ENCODE data around the gene SSBP2.
"Not testable (repeated sequence)": the region's sequence is repeated elsewhere in the genome, so short reads cannot be mapped to it uniquely, and the experiment has no call there.

The SSBP2 gene

DNA sequence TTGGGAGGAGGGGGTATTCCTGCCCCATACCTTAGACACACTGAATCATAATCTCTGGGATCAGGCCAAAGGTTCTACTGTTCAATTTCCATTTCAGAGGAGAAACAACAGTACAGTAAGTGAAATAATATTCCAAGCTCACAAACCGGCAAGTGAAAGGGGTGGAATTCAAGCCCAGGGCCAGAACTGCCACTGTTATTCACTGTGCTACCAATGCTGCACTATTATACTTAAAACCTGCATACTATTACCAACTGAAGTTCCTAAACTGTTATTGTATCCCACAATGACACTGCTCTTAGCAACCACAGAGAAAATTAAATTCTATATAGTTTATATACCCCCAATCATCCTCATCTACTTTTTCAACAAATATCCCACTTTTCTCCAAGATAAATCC lies 24.6 kb downstream of the SSBP2 start:
- DNase-seq, result no peak

DNA sequence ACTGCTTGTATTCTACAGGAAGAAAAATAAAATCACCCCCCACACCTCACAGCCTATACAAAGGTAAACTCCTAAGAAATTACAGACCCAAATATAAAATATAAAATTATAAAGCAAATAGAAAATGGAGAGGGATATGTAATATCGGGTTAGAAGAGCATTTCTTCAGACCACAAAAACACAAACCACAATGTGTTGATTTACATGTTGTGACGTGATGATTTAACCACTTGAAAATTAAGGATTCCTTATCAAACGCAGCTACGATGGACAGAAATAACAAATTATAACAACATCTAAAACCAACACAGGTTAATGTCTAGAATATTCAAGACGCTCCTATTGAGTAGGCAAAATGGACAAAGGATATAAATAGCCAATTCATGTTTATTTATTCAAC lies 26.3 kb downstream of the SSBP2 start:
- DNase-seq, result no peak

DNA sequence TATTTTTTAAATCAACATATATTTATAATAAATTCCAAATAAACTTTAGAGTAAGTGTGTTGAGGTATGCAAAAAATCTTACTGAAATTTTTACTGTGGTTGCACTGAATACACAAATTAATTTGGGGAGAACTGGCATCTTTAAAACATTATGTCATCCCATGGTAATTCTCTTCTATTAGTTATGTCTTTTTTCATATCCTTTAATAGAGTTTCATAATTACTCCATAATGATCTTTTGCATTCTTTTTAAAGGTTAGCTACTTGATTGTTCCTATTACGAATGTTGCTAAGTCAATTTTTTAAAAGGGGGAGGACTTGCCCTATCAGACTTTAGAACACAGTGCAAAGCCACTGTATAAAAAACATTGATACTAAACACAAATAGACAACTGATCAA lies 26.8 kb downstream of the SSBP2 start:
- DNase-seq, result no peak

DNA sequence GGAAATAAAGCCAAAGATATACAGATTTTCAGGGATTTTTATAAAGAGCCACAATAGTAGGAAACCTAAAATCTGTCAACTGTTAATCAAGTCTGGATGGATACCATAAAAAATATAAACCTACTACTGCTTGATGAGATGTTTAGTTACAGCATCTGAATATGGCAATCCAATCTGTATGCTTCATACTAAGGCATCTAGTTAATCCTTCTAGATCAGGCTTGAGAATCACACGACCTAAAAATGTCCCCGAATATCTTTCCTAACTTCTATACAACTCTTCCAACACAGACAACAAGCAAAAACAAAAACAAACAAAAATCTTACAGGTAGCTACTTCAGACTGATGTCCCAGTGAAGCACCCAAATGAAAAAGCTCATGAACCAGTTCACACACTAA lies 29.8 kb downstream of the SSBP2 start:
- DNase-seq, result no peak

DNA sequence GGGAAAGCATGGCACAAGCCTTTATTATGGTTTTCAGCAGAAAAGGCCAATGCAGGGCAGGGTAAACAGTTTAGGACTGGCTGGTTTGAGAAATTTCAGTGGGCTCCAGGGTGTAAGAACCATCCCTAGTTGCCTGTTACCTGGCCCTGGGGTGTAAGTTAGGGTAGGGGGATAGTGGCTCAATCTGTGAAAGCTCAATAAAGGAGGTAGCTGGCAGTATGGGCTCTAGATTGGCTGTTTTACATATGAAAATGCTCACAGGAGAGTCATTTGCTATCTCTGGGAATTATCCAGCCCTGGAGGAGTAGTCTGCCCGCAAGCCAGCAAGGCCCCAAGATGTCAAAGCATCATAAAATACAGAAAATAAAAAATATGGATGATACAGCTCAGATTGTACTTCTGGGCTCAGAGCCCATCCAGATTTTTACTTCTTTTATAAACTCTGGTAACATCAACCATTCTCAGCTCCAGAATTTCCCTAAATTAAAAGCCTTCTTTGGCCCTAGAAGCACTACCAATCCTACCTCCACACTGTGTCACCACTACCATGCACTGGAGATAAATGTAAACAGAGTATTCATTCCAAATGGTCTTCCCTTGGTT lies 31.1 kb downstream of the SSBP2 start:
- DNase-seq, result no peak

DNA sequence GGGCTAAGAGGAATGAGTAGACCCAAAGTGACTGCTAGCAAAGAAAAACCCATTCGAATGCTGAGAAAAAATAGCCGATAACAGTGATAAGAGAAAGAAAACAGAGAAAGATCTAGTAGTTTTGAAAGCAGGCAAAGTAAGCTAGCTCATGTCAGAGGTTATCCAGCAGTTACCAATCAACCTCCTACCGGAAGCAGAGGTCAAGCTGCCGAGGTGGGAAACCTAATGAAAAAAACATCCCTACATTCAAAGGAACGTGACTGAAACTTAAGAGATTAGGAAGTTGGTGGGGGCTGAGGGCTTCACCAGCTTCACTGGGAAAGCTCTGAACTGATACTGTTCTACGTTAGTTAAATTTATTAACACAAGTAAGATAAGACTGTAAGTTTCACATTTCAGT lies 32.6 kb downstream of the SSBP2 start:
- no peak for DNase-seq

DNA sequence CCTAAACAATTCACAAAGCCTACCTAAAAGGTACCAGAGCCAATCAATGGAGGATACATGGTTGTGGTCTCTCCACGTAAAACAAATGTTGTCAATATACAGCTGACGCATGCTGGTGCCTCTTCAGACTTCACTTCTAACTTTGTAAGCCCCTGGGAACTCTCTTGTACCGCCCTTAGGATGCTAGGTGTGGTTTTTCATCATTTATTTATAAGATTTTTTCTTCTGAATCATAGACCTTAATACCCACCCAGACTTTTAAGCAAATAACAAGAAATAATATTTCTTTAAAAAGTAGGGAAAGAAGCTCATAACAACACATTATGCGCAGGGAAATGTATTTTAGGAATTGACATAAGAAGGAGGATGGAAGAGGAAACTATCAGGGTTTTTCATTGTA lies 33.0 kb downstream of the SSBP2 start:
- no peak for DNase-seq

DNA sequence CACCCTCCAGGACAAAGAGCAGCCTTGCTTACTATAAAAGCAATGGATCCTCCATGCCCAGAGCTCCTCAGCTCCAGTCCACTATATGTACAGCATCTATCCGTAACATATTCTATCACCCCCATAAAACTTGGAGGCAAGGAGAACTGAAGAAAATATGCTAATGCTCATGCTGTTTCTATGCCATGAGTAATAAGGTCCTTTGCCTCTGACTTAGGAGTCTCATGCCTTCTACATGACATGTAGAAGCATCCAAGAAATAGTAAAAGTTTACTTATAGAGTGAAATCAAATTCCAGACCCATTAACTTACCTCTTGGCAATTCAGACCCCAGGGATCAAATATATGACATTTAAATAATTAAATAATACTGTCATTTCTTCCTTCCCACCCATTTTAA lies 33.7 kb downstream of the SSBP2 start:
- no peak for DNase-seq

DNA sequence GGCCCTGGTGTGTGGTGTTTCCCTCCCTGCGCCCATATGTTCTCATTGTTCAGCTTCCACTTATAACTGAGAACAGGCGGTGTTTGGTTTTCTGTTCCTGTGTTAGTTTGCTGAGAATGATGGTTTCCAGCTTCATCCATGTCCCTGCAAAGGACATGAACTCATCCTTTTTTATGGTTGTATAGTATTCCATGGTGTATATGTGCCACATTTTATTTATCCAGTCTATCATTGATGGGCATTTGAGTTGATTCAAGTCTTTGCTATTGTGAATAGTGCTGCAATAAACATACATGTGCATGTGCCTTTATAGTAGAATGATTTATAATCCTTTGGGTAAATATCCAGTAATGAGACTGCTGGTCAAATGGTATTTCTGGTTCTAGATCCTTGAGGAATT lies 36.8 kb downstream of the SSBP2 start:
- not testable (repeated sequence) for DNase-seq

DNA sequence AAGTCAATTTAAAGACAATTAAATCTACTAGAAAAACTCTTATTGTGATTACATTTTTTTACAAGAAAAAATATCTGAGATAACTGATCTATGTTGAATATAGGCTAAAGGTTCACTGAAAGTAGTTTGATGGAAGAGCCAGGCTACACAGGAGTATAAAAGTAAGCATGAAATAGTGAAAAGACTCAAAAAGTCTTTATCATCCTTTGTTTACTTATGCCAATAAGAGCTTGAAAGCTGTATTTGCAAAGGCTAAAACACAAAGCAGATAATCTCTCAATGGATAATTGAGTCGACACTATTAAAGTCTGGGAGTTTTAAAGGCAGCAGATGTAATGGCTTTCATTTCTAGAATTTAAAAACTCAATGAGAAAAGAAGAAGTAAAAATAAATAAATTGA lies 42.0 kb downstream of the SSBP2 start:
- DNase-seq, result no peak

DNA sequence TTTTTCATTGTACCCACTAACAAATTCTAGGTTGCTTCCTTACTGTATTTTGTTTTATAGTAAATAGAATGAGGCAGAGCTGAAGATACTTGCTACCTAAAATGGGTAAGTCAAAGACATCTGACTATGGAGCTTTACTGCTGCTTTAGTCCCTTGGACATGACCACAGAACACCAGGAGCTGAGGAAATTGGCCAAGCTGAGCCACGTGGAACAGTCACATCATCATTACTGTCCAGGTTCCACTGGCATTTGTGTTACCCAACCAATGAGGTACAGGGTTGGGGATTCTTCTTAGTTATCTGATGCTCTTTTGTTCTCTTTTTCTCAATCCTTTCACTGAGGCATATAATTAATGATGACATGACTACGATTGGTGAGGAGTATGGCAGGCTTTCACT lies 47.1 kb downstream of the SSBP2 start:
- DNase-seq, result no peak

DNA sequence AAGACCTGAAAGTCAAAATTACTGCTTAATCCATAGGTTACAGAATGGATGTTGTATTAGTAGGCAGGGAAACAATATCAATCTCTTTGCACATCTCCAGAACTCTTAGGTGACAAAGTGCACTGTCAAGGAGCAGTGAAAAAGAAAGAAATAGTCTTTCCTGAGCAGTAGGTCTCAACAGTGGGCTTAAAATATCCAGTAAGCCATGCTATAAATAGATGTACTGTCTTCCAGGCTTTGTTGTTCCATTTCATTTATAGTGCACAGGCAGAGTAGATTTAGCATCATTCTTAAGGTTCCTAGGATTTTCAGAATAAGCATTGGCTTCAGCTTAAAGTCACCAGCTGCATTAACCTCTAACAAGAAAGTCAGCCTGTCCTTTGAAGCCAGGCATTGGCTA lies 50.7 kb downstream of the SSBP2 start:
- DNase-seq, result no peak

DNA sequence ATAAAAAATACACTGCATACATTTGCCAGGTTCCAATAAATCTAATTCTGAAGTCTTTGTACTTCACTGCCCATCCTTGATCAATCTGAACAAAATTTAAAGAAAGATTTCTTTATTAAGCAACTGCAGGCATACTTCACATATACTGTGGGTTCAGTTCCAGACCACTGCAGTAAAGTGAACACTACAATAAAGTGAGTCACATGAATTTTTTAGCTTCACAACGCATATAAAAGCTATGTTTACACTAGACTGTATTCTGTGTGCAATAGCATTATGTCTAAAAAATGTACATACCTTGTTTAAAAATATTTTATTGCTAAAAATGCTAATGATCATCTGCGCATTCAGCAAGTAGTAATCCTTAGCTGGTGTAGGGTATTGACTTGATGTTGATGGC lies 52.1 kb downstream of the SSBP2 start:
- no peak for DNase-seq

DNA sequence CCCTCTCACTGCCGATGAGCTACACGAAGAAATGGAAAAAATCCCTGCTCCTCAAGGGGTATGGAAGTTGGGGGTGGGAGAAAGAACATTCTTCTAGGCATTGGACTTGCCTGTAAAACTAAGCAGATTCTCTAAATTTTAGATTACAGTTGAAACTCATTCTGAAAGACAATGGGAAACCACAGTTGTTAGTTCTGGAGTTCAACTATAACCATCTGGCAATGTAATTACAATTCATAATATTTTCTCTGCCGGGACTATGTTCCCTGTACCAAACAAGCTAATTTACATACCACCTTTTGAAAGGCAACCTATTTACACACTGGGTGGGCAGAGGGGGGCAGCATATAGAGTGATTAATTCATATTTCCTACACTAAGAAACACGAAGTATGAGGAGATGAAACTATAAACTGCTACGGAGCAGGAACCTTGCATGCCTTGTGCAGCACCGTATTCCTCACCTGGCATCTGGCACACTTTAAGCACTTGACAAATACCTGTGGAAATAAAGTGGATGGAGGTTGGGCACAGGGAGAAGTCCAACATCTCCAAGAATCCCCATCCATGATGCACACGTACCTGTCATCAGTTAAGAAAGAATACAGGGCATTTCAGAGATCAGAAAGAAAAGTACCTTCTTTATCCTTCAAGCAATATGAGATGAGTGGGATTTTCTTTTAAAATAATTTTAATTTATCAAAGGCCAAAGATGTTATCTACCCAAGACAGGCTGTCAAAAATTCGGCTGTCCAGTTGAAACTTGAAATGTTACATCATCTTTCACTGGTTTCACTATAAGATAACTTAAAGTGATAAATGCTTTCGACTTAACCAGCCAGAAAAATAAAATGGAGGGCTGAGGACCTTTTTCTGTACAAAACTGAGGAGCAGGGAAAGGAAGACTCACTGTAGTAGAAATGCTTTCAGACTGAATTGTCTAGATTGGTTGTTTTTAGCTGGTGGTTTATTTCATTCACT lies 54.2 kb downstream of the SSBP2 start:
- DNase-seq, result no peak

DNA sequence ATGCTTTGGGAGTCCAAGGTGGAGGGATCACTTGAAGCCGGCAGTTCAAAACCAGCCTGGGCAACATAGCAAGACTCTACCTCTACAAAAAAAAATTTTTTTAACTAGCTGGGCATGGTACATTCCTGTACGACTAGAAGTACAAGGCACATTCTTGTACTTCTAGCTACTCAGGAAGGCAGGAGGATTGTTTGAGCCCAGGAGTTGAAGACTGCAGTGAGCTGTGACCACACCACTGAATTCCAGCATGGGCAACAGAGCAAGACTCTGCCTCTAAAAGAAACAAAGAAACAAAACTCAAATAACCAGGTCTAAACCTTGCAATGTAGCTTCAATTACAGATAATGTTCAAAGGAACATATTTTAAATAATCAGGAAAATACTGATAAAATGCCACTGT lies 56.2 kb downstream of the SSBP2 start:
- no peak for DNase-seq

DNA sequence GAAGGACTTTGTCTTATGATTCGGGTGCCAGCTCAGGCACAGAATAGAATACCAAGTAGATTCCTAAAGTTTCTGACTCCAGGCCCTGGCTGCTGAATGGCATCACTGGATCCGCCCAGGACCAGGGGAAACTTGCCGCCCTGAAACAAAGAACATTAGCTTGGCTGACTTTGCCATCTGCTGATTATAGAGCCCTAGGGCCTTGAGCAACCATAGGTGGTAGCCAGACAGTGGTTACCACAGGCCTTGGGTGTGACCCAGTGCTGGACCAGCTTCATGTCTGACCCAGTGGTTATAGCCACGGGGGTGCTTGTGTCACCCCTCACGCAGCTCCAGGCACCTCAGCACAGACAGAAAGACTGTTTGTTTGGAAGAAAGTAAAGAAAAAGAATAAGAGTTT lies 62.7 kb downstream of the SSBP2 start:
- no peak for DNase-seq

DNA sequence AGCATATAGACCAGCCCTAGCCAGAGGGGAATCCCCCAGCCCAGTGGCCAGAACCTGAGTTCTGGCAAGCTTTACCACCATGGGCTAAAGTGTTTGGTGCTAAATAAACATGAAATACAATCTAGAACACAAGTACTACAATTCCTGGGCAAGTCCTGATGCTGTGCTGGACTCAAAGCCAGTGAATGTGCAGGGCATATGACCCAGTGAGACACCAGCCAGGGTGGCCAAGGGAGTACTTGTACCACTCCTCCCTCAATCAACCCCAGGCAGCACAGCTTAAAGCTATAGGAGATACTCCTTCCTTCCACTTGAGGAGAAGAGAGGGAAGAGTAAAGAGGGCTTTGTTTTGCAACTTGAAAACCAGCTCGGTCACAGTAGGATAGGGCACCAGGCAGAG lies 63.6 kb downstream of the SSBP2 start:
- no peak for DNase-seq

DNA sequence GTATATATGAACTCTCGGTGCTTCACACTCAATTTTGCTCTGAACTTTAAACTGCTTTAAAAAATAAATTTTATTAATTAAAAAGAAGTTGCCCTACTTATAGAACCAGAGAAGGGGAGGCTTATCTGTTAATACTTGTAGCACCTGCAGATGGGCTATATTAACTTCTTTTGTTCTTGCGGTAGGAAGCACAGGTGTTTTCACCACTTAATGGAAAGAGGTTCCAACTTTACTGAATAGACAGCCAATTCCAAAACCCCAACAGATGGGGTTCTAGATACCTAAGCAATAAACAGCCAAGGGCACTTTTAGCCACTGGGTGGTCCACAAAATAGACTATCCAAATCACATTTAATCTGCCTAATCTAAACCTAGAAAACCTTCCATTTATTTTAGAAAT lies 65.4 kb downstream of the SSBP2 start:
- DNase-seq, result no peak

DNA sequence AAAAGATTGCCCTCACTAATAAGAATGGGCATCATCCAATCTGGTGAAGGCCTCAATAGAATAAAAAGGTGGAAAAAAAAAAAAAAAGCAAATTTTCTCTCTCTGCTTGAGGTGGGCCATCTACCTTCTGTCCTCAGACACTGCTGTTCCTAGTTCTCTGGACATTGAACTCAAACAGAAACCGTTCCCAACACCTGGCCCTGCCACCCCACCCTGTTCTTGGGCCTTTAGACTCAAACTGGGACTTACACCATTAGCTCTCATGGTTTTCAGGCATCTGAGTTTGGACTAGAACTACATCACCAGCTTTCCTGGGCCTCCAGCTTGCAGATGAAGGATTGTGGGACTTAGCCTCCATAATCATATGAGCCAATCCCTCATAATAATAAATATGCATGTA lies 71.0 kb downstream of the SSBP2 start:
- no peak for DNase-seq

DNA sequence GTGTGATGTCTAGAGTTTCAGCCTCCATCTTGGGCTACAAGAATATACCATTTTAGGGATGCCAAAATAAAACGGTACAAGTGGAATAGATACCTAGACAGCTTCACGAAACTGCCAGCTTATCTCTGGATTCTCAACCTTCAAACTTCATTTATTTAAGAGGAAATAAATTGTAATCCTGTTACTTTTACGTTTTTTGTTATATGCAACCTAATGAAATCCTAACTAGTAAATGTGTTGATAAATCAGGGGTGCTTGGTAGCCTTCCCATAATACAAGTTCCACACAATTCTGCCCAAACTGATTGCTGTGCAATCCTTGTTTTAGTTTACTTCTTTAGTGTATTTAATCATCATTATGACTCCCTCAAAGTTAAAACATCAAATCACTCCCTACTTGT lies 75.5 kb downstream of the SSBP2 start:
- DNase-seq, result no peak

DNA sequence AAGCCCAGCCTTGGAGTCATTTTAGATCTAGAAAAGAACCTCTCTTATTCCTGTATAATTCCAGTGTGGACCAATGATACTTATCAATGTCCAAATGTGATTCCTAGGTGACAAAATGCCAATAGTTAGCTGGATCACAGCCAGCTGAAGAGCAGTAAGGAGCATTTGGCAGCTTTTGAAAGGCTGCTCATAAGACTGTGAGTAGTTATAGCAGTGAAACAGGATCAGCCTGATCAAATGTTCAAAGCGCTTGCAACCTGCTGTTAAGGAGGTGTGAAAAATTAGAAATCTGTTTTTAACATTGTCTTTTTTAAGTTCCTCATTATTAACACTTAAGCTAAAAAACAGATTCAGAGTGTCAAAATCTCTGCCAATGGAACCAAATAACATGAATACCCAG lies 85.1 kb downstream of the SSBP2 start:
- no peak for DNase-seq

DNA sequence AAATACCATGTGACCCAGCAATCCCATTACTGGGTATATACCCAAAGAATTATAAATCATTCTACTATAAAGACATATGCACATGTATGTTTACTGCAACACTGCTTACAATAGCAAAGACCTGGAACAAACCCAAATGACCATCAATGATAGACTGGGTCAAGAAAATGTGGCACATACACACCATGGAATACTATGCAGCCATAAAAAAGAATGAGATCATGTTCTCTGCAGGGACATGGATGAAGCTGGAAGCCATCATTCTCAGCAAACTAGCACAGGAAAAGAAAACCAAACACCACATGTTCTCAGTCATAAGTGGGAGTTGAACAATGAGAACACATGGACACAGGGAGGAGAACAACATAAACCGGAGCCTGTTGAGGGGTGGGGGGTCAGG lies 90.3 kb downstream of the SSBP2 start:
- DNase-seq, result not testable (repeated sequence)

DNA sequence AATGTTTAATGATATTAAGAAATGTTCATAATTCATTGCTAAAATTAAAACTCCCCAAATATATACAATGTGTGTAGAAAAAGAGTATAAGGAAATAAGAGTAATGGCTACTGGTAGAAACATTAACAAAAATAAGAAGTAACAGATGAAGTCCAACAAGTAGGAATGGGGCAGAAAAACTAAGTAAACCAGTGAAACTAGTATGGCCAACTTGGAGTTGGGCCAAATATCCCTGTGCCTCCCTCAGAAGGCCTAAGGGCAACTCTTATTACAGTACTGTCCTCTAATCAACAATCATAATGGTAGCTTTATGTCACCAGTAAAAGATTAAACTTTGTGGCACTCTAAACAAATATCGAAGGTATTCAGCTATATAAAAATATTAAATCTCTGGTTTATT lies 93.5 kb downstream of the SSBP2 start:
- DNase-seq, result no peak

DNA sequence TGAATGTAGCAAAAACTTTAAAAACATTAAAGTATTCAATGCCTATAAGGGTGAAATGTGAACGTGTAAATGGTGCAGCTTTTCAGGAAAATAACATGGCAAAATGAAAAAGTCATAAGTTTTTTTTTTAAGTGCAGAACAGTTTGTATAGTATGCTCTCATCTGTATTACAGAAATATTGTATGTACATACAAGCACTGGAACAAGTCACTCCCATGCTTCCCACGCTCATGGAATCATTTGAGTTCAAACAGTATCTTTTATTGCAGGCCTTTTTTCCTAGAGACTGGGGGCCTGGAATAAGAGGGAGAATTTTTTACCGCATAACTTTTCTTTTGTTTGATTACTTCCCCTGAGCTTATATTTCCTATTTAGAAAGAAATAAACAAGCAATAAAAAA lies 94.1 kb downstream of the SSBP2 start:
- DNase-seq, result no peak

DNA sequence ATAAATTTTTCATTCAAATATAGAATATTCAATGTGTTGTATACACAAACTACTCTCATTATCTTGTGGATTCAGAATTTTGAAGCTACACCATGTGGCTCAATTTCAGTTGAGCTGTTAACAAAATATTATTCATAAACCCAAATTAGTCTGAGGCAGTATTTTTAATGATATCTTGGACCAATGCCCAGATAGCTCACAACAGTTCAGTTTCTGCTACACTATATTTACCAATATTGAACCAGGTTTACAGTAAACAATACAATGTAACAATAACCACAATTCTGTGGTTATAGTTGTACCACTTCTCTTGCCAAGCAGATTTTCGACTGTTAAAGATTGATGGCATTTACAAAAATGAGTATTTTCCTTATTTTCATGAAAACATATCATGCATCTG lies 99.9 kb downstream of the SSBP2 start:
- DNase-seq, result no peak

Data from CD4-positive, alpha-beta T cell treated with Interleukin-17A for 1 hour (primary cell).